GM12874 (cell line): ENCODE results near the gene ASH1L.

Source experiments
- TF ChIP-seq, protein P1 (sequence below): IDR thresholded peaks from 2 replicates; pipeline ENCODE4 v1.5.1; 2011; ENCODE audit warnings: low read depth, mild to moderate bottlenecking, control low read depth, low read length, moderate library complexity; ENCODE audit not compliant: insufficient read depth

Gene ASH1L

GRCh38 chr1:155339515-155340097 lies 223.0 kb downstream of the ASH1L start:
- TF ChIP-seq, protein P1, sequence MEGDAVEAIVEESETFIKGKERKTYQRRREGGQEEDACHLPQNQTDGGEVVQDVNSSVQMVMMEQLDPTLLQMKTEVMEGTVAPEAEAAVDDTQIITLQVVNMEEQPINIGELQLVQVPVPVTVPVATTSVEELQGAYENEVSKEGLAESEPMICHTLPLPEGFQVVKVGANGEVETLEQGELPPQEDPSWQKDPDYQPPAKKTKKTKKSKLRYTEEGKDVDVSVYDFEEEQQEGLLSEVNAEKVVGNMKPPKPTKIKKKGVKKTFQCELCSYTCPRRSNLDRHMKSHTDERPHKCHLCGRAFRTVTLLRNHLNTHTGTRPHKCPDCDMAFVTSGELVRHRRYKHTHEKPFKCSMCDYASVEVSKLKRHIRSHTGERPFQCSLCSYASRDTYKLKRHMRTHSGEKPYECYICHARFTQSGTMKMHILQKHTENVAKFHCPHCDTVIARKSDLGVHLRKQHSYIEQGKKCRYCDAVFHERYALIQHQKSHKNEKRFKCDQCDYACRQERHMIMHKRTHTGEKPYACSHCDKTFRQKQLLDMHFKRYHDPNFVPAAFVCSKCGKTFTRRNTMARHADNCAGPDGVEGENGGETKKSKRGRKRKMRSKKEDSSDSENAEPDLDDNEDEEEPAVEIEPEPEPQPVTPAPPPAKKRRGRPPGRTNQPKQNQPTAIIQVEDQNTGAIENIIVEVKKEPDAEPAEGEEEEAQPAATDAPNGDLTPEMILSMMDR, result no peak

DNA sequence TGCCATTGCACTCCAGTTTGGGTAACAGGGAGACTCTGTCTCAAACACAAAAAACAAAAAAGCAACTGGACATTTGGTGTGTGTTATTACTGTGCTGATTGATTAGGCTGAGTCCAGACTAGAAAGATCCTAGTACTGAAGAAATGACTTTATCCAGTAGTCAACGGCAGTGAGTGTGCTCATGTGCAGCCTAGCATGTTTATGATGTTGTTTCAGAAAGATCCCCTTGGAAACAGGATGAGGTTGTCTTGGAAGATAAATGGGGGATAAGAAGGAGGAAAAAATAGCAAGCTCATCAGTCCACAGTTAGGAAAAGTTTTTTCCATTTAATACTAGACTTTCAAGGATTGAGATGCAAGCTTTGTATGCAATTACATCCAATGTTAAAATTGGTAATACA lies 227.6 kb downstream of the ASH1L start:
- TF ChIP-seq, protein P1, result no peak

DNA sequence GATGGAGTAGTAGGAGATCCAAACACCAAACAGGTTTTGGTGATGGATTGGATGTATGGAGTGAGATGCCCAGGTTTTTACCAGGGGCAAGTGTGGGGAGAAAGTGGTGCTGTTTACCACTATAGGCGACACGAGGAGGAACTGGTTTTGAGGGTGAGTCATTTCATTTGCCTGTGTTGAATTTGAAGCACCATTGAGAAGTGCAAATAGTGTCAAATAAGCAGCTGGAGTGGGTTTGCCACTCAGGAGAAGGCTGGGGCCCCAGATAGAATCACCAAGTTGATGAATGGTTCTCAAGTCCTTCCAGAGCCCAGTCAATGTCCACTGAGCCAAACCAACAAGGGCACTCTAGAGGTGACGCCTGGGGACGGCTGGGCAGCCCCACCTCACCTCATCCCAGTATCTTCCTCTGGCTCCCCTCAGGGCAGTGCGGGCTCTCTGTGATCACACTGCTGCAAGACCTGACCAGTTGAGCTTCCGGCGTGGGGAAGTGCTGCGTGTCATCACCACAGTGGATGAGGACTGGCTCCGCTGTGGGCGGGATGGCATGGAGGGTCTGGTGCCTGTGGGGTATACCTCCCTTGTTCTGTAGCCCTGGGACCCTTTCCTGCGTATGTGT lies 232.5 kb downstream of the ASH1L start:
- TF ChIP-seq, protein P1, result no peak

- TF ChIP-seq, protein P1, result no peak
These were observed 234.6 kb downstream of the ASH1L start for GRCh38 chr1:155327981-155328380.

DNA sequence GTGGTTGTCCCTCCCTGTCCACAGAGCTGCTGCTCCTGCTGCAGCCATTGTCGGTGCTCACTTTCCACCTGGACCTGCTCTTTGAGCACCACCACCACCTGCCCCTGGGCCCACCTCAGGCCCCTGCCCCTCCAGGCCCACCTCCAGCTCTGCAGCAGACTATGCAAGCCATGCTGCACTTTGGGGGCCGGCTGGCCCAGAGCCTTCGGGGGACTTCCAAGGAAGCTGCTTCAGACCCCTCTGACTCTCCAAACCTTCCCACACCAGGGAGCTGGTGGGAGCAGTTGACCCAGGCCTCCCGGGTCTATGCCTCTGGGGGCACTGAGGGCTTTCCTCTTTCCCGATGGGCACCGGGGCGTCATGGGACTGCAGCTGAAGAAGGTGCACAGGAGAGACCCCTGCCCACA lies 236.0 kb downstream of the ASH1L start:
- TF ChIP-seq, protein P1, result no peak

- TF ChIP-seq, protein P1, result no peak
These were observed 236.5 kb downstream of the ASH1L start for GRCh38 chr1:155326020-155326526.

DNA sequence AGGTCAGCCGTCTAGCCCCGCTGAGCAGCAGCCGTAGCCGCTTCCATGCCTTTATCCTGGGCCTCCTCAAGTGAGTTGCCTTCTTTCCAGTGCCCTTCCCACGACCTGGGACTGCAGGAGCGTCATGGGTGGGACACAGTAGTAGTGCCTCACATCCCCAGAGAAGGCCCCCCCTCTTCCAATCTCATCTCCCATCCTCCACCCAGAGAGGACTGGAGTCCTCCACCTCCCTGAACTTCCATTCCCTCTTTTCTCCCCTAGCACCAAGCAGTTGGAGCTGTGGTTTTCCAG lies 237.1 kb downstream of the ASH1L start:
- TF ChIP-seq, protein P1, result no peak
